GM23338 (cell line): ENCODE data around the gene CCDC80. TPM values are rescaled to one million over a fixed set of nuclear protein-coding genes. Genes with fewer than 3 reads are reported as not detected.

Experiments
- ATAC-seq: fragments of 200-7000 bp; cut with Tn5 transposase; 3 replicates; pipeline ENCODE4 v1.9.1; 2020
- DNase-seq: peaks from one replicate; pipeline ENCODE4 v3.0.0-alpha.2; 2015; ENCODE audit warnings: low spot score
- H2AFZ ChIP-seq: fragments of 200-600 bp; sonication (generic); 2 replicates; pipeline ENCODE4 v1.8.0; 2016; ENCODE audit warnings: antibody characterized with exemption, mild to moderate bottlenecking, moderate library complexity
- H3F3A ChIP-seq: fragments of 200-600 bp; sonication (generic); replicated peaks from 2 replicates; pipeline ENCODE4 v1.8.0; 2017; ENCODE audit warnings: antibody characterized with exemption, mixed run types, low read depth
- H3K27ac ChIP-seq: fragments of 200-600 bp; sonication (generic); 2 replicates; pipeline ENCODE4 v1.6.1; 2016; ENCODE audit warnings: low read depth
- H3K27me3 ChIP-seq: fragments of 200-600 bp; sonication (generic); 2 replicates; pipeline ENCODE4 v1.8.0; 2016; ENCODE audit warnings: mild to moderate bottlenecking, mixed run types, moderate library complexity; ENCODE audit not compliant: insufficient read depth
- H3K36me3 ChIP-seq: fragments of 200-600 bp; sonication (generic); 2 replicates; pipeline ENCODE4 v1.8.0; 2016; ENCODE audit warnings: mild to moderate bottlenecking; ENCODE audit not compliant: insufficient read depth
- H3K4me1 ChIP-seq: fragments of 200-600 bp; sonication (generic); 2 replicates; pipeline ENCODE4 v1.8.0; 2016; ENCODE audit warnings: mild to moderate bottlenecking, moderate library complexity; ENCODE audit not compliant: insufficient read depth
- H3K4me2 ChIP-seq: fragments of 200-600 bp; sonication (generic); 2 replicates; pipeline ENCODE4 v1.7.1; 2017; ENCODE audit warnings: mixed run types
- H3K4me3 ChIP-seq: fragments of 200-600 bp; sonication (generic); 2 replicates; pipeline ENCODE4 v1.6.1; 2016; ENCODE audit warnings: mixed run types
- H3K79me2 ChIP-seq: fragments of 200-600 bp; sonication (generic); replicated peaks from 2 replicates; pipeline ENCODE4 v1.8.0; 2017; ENCODE audit warnings: mild to moderate bottlenecking; ENCODE audit not compliant: insufficient read depth
- H3K9me2 ChIP-seq: fragments of 200-600 bp; sonication (generic); 2 replicates; pipeline ENCODE4 v1.8.0; 2017; ENCODE audit not compliant: insufficient read depth
- H4K20me1 ChIP-seq: fragments of 200-600 bp; sonication (generic); replicated peaks from 2 replicates; pipeline ENCODE4 v1.8.0; 2017; ENCODE audit warnings: mild to moderate bottlenecking; ENCODE audit not compliant: insufficient read depth
- H3K27ac Mint-ChIP-seq: 2 replicates; pipeline ENCODE4 v1.8.0; 2020; ENCODE audit warnings: inconsistent platforms, mild to moderate bottlenecking, moderate library complexity, mixed read lengths
- H3K27me3 Mint-ChIP-seq: 3 replicates; pipeline ENCODE4 v1.8.0; 2022; ENCODE audit warnings: low read depth, mild to moderate bottlenecking, moderate library complexity, mixed read lengths, inconsistent platforms; ENCODE audit not compliant: insufficient read depth, poor library complexity
- H3K36me3 Mint-ChIP-seq: 3 replicates; pipeline ENCODE4 v1.8.0; 2021; ENCODE audit warnings: low read depth, mild to moderate bottlenecking, inconsistent platforms, moderate library complexity, mixed read lengths
- H3K4me1 Mint-ChIP-seq: 3 replicates; pipeline ENCODE4 v1.8.0; 2020; ENCODE audit warnings: mild to moderate bottlenecking, inconsistent platforms, mixed read lengths
- H3K4me3 Mint-ChIP-seq: 3 replicates; pipeline ENCODE4 v1.8.0; 2021; ENCODE audit warnings: moderate library complexity, mild to moderate bottlenecking, inconsistent platforms, mixed read lengths
- H3K9me3 Mint-ChIP-seq: 3 replicates; pipeline ENCODE4 v1.8.0; 2020; ENCODE audit warnings: moderate library complexity, mild to moderate bottlenecking, inconsistent platforms, mixed read lengths
- CREB1 ChIP-seq: fragments of 250-450 bp; sonication (Bioruptor Pico); IDR thresholded peaks from 2 replicates; pipeline ENCODE4 v1.5.0; 2020; ENCODE audit warnings: low read depth, mild to moderate bottlenecking, moderate library complexity
- EZH2phosphoT487 ChIP-seq: fragments of 200-600 bp; sonication (generic); IDR thresholded peaks from one replicate; pipeline ENCODE4 v1.8.1; 2018; ENCODE audit warnings: antibody characterized with exemption; ENCODE audit not compliant: unreplicated experiment
- JUNB ChIP-seq: IDR thresholded peaks from one replicate; pipeline ENCODE4 v1.6.1; 2016; ENCODE audit warnings: antibody characterized with exemption; ENCODE audit not compliant: unreplicated experiment
- NANOG ChIP-seq: IDR thresholded peaks from 2 replicates; pipeline ENCODE4 v1.6.1; 2016; ENCODE audit warnings: antibody characterized with exemption, borderline replicate concordance
- STAT1 ChIP-seq: IDR thresholded peaks from one replicate; pipeline ENCODE4 v1.6.1; 2016; ENCODE audit warnings: antibody characterized with exemption; ENCODE audit not compliant: unreplicated experiment
- ZNF114 ChIP-seq: fragments of 250-450 bp; sonication (Bioruptor Pico); IDR thresholded peaks from 2 replicates; pipeline ENCODE4 v1.5.0; 2020; ENCODE audit warnings: mild to moderate bottlenecking, moderate library complexity
- ZNF462 ChIP-seq: fragments of 250-450 bp; sonication (Bioruptor Pico); IDR thresholded peaks from 2 replicates; pipeline ENCODE4 v1.5.0; 2020; ENCODE audit warnings: mild to moderate bottlenecking, moderate library complexity
- polyA plus RNA-seq: library from polyadenylated mRNA; unstranded; fragments of >200 nt; fragmentation: Nextera tagmentation; extraction: Ambion mirVana; gene quantifications from 2 replicates; pipeline ENCODE4 v1.2.1, GENCODE V29; 2016
- total RNA-seq: library from RNA; depleted of rRNA; stranded (reverse); fragments of >200 nt; shearing (Covaris generic); gene quantifications from 2 replicates; pipeline ENCODE4 v1.2.3, GENCODE V29; 2014
- TF ChIP-seq, protein P1 (sequence below), 2 experiments: fragments of 200-600 bp in 1 of 2; sonication (generic) in 1 of 2; conservative IDR thresholded peaks; 2 replicates each; pipeline versions ENCODE4 v1.5.1 to v1.6.1; 2016 to 2017; ENCODE audit warnings: antibody characterized with exemption in 2 of 2, low read depth in 2 of 2, mild to moderate bottlenecking in 2 of 2, moderate library complexity in 1 of 2
- TF ChIP-seq, protein P2 (sequence below): IDR thresholded peaks from 2 replicates; pipeline ENCODE4 v1.6.1; 2016; ENCODE audit warnings: antibody characterized with exemption
- TF ChIP-seq, protein P3 (sequence below): IDR thresholded peaks from one replicate; pipeline ENCODE4 v1.6.1; 2018; ENCODE audit warnings: antibody characterized with exemption; ENCODE audit not compliant: unreplicated experiment

The CCDC80 gene
- total and polyA plus RNA-seq, 2 experiments from 2014 or later, result 5.4 to 6.7 TPM

- ATAC-seq (no peak), DNase-seq (no peak)
- H3K27ac ChIP-seq, result no peak overlapping the region
- H3K4me3 ChIP-seq, result no peak overlapping the region
- H3K4me1 Mint-ChIP-seq, result peaks cover 14% of the 10 kb centered on the region
- H3K36me3 ChIP-seq, result no peaks in the 10 kb centered on the region
- no peaks in the 10 kb centered on the region for H3F3A ChIP-seq
- H3K27me3 Mint-ChIP-seq, result peaks cover 3% of the 10 kb centered on the region
- H3K9me2 ChIP-seq, result no peaks in the 10 kb centered on the region; the same call in 1 of the 2 replicates
- no peaks in the 10 kb centered on the region for H3K27me3 ChIP-seq
- H2AFZ ChIP-seq, result no peak overlapping the region
- TF ChIP-seq CREB1 (CRISPR knock-in tag), result no peak
- TF ChIP-seq, protein P1, sequence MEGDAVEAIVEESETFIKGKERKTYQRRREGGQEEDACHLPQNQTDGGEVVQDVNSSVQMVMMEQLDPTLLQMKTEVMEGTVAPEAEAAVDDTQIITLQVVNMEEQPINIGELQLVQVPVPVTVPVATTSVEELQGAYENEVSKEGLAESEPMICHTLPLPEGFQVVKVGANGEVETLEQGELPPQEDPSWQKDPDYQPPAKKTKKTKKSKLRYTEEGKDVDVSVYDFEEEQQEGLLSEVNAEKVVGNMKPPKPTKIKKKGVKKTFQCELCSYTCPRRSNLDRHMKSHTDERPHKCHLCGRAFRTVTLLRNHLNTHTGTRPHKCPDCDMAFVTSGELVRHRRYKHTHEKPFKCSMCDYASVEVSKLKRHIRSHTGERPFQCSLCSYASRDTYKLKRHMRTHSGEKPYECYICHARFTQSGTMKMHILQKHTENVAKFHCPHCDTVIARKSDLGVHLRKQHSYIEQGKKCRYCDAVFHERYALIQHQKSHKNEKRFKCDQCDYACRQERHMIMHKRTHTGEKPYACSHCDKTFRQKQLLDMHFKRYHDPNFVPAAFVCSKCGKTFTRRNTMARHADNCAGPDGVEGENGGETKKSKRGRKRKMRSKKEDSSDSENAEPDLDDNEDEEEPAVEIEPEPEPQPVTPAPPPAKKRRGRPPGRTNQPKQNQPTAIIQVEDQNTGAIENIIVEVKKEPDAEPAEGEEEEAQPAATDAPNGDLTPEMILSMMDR (conservative IDR thresholded peaks at IDR 0.05; ENCODE audit: low read depth in 2 of 2), result no peak
- no peak for TF ChIP-seq ZNF462
- TF ChIP-seq, protein P2, sequence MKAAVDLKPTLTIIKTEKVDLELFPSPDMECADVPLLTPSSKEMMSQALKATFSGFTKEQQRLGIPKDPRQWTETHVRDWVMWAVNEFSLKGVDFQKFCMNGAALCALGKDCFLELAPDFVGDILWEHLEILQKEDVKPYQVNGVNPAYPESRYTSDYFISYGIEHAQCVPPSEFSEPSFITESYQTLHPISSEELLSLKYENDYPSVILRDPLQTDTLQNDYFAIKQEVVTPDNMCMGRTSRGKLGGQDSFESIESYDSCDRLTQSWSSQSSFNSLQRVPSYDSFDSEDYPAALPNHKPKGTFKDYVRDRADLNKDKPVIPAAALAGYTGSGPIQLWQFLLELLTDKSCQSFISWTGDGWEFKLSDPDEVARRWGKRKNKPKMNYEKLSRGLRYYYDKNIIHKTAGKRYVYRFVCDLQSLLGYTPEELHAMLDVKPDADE, result no peak
- TF ChIP-seq STAT1, result no peak
- TF ChIP-seq, protein P3, sequence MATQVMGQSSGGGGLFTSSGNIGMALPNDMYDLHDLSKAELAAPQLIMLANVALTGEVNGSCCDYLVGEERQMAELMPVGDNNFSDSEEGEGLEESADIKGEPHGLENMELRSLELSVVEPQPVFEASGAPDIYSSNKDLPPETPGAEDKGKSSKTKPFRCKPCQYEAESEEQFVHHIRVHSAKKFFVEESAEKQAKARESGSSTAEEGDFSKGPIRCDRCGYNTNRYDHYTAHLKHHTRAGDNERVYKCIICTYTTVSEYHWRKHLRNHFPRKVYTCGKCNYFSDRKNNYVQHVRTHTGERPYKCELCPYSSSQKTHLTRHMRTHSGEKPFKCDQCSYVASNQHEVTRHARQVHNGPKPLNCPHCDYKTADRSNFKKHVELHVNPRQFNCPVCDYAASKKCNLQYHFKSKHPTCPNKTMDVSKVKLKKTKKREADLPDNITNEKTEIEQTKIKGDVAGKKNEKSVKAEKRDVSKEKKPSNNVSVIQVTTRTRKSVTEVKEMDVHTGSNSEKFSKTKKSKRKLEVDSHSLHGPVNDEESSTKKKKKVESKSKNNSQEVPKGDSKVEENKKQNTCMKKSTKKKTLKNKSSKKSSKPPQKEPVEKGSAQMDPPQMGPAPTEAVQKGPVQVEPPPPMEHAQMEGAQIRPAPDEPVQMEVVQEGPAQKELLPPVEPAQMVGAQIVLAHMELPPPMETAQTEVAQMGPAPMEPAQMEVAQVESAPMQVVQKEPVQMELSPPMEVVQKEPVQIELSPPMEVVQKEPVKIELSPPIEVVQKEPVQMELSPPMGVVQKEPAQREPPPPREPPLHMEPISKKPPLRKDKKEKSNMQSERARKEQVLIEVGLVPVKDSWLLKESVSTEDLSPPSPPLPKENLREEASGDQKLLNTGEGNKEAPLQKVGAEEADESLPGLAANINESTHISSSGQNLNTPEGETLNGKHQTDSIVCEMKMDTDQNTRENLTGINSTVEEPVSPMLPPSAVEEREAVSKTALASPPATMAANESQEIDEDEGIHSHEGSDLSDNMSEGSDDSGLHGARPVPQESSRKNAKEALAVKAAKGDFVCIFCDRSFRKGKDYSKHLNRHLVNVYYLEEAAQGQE, result no peak
- no peak for TF ChIP-seq ZNF114 (CRISPR knock-in tag)
- TF ChIP-seq NANOG, result no peak
- TF ChIP-seq EZH2phosphoT487, result no peak
- TF ChIP-seq JUNB, result no peak
- H3K4me1 ChIP-seq, result peaks cover 6% of the 10 kb centered on the region
- H3K9me3 Mint-ChIP-seq, result no peaks in the 10 kb centered on the region
- H3K79me2 ChIP-seq, result no peaks in the 10 kb centered on the region
- no peak overlapping the region for H3K4me3 Mint-ChIP-seq
- no peaks in the 10 kb centered on the region for H3K36me3 Mint-ChIP-seq
- H3K4me2 ChIP-seq, result no peak overlapping the region
- H3K27ac Mint-ChIP-seq, result no peak overlapping the region
- H4K20me1 ChIP-seq, result no peaks in the 10 kb centered on the region
These were observed 40.9 kb upstream of the CCDC80 start for GRCh38 chr3:112681822-112682325.
